Measurements from ENCODE around the gene LRRFIP1.

LRRFIP1 gene

DNA sequence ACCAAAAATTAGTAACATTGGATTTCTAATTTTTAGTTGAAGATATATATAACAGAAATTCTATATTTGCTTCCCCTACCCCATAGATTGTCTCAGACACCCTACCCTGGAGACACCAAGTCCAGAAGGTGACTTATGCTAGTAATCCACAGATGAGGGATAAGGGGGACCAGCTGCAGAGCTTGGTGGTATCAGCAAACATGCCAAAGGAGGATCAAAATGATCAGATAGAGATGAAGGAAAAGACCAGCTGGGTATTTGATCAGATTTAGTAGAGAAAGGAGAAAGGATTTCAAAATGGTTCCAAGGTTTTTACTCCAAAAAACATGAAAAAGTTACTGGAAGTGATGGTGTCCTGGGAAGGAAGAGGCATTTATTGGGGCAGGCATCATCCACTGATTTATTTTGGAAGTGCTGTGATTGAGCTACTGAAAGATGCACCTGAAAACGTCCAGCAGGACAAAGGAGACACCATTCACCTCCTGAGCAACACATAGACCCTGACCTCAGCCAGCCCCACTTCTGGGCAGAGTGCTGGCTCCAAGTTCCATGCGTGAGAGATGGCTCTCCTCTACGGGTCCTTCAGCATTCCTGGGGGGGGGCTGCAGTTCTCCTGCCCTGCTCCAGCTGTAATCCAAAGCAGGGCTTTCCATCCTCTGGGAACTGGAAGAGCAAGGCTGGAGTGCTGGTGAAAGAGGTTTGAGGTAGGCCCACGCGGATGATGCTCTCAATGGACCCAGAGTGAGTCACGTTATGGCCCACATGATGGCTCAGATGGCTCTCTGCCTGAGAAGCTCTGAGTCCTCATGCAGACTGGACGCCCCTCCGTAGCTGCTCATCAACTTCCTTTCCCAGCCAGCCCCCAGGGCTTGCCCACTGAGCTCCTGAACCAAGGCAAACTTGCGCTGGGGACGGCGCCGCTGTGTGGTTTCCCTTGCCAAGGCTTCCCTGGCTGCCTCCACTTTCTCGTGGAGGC lies 3.7 kb upstream of the LRRFIP1 start:
- DNase-seq = no peak

DNA sequence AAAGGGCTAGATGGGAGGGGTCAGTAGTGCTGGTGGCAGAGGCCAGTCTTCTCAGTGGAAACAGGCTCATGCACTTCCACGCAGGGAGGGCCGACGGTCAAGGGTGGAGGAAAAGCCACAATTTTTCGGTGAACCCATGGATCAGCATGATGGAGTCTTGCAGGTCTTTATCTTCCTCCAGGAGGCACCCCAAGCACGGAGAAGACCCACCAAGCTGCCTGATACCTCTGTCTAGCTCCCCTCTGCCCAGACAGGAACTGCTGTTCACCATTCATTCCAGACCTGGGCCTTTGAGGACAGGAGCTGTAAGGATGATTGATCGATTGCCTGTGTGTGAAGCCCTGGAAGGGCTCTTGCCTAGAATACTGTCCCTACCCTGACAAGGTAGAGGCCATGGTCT lies 2.8 kb upstream of the LRRFIP1 start:
- DNase-seq = no peak

DNA sequence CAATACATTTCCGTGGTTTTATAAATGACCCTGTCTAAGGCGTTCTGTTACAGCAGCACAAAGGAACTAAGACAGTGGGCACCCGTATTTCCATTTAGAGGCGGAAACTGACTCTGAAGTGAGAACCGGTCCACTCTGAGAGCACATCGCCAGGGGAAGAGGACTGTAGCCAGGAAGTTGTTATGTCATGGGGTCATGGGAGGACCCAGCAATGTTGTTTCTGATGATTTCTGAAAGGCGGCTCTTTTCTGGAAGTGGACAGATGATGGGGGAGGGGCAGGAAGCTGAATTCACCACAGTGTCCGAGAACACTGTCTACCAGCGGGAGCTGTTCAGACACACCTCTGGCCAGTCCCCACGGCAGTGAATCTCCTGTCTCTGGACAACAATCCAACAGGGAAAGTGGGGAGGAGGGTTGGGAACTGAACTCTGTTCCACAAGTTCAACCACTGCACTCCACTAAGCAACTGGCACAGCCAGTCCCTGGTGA lies 2.1 kb upstream of the LRRFIP1 start:
- no peak for DNase-seq

DNA sequence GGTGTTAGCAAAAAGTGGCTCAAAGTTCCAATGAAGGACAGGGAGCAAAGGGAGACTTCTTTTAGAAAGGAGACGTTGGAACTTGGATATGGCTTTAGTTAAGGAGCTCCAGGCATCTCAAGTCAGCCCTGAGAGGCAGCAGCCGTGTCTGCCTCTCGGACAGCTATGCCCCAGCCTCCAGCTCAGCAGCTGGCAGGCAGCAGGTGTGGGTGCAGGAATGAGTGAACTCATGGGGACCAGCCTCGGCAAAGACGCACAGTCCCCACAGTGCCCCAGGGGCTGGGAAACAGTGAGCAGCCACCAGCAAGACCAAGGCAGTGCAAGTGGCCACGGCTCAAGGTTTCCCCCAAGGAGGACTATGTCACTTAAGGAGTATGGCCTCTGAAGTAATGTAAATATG lies 1.6 kb upstream of the LRRFIP1 start:
- no peak for DNase-seq

DNA sequence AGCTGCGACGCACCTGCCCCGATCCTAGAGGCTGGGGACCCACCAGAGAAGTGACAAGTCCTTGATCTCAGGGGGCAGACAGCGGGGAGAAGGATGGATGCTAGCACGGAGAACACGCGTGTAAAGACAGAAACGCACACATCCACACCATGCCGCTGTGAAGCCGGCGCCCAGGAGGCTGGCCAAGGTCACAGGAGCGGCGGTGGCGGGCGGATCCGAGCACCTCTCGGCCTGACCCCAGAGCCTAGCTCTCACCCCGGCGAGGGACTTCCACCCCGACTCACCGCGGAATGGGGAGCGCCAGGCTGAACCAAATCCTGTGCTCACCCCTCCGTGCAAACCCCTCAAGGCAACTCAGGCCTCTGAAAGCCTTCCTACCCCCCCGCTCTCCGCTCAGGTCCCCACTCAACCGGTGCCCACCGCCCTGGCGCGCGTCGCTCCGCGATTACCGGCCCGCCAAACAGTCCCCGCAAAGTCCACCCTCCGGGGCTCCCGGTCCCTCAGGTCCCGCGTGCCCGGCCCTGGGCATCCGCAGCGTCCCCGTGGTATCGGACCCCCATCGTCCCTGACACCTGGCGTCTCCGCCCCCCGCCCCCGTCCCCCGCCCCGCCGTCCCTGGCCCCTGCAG lies 460 bp upstream of the LRRFIP1 start:
- DNase-seq = no peak

GRCh38 chr2:237628247-237629187 lies 1.1 kb downstream of the LRRFIP1 start:
- no peak for DNase-seq

GRCh38 chr2:237629188-237629534 lies 1.8 kb downstream of the LRRFIP1 start:
- no peak for DNase-seq

GRCh38 chr2:237629739-237630138 lies 2.4 kb downstream of the LRRFIP1 start:
- DNase-seq = no peak

- DNase-seq = no peak
Measured at GRCh38 chr2:237630216-237631000, 3.0 kb downstream of the LRRFIP1 start.

- no peak for DNase-seq
Measured at GRCh38 chr2:237631007-237631785, 3.8 kb downstream of the LRRFIP1 start.

DNA sequence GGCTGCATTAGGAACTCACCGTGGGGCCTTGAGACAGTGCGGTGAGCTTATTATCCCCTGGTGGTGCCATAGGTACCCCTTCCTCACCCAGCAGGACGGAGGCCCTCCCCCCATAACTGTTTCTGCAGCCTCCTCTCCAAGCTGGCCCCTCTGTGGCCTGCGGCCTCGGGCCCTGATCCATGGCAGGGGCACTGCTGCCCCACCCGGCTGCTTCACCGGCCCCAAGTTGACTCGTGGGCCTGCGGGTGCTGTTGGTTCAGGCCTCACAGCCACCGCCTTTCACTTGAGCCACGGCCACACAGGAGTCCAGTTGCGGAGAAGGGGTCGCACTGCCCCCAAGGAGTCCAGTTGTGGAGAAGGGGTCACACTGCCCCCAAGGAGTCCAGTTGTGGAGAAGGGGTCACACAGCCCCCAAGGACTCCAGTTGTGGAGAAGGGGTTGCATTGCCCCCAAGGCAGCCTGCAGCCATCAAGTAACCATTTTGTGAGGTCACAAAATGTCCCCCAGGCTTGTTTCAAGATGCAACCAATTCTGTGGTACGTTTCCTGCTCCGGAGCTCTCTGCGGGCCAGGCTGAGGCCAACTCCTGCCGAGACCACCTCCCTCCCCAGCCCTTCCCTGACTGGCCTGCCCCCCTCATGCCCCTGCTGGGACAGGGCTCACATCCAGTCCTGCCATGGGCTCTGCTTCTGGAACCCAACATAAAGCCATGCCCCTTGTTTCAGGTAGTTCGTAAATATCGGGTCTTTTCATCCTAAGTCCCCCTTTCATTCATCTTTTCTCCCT lies 4.6 kb downstream of the LRRFIP1 start:
- no peak for DNase-seq

GRCh38 chr2:237633061-237633561 lies 5.7 kb downstream of the LRRFIP1 start:
- DNase-seq = no peak

DNA sequence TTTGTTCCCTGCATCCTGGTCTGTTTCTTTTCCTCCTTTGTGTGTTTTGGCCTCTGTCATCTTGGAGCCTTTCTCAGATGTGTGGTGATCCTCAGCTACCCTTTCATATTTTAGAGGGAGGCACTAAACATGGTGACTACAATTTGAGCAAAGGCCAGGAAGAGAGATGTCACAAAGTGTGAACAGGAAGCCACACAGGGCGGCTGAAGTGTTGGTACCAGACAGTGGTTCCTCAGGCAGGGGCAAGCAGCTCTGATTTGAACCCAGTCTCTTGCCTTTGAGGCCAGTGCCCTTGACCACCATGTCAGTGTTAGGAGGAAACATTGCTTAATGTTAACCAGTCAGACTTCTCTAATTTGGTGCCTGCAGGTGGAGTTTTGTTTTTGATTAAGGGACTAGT lies 9.2 kb downstream of the LRRFIP1 start:
- DNase-seq = no peak

GRCh38 chr2:237637429-237638135 lies 10.2 kb downstream of the LRRFIP1 start:
- no peak for DNase-seq

DNA sequence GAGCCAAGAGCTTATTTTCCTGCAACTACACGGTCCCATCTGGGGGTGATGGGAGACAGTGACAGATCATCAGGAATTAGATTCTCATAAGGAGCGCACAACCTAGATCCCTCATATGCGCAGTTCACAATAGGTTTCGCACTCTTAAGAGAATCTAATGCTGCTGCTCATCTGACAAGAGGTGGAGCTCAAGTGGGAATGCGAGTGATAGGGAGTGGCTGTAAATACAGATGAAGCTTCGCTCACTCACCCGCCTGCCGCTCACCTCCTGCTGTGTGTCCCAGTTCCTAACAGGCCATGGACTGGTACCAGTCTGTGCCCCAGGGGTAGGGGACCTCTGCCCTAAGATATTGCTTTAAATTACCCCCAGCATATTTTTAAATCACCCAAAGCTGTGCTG lies 10.8 kb downstream of the LRRFIP1 start:
- DNase-seq = no peak

DNA sequence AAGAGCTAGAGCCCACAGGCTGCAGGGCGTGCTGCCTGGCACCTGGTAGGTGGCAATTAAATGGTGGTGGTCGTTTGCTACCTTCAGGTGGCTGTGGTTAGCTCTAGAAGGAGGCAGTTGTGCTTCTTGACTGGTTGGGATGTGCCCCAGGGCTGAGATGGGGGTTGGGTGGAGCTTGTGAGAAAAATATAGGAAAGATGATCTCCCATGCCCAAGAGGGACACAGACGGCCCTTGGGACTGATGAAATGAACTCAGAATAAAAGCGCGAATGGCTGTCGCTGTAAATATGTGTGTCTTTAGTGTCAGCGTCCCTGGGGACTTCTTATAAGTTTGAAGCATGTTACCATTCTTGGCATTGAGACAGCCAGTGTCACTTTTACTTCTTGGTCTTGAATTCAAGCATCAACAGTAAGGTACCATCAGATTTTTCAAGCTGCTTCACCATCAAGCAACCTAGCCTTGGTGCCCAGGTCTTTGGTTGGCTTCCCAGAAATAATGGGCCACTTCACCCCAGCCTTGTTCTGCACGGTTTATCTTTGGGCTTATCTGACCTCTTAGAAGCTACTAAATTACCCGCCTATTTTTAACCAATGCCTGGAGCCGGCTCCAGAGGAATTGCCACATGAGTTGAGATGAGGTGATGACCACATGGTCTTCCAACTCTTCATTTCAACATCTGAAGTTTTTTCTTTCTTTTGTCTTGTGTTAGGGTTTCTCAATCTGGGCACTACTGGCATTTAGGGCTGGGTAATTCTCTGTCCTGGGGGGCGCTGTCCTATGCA lies 11.9 kb downstream of the LRRFIP1 start:
- no peak for DNase-seq

GRCh38 chr2:237639836-237640220 lies 12.4 kb downstream of the LRRFIP1 start:
- DNase-seq = no peak

DNA sequence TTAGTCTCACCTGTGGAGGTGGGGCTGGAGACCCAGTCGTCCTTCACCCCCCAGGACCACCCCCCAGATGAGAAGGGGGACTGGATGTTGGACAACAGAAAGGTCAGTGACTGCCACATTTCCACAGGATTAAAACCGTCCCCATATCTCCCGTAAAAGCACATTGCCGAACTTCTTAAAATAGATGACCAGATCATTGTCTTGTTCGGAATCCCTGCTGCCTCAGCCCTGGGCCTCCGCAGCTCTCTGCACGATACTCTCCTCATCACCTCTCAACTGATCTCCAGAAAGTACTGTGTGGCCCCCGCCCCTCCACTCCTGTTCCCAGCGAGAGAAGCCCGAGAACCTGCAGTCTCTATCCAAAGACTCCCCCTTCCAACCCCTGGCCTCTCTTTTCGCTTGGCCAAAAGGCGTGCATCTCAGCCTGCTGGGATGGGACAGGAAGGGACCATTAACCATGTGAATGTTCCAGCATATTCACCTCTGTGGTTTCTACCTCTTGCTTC lies 13.2 kb downstream of the LRRFIP1 start:
- no peak for DNase-seq

Measured in KG1 (cell line).